Right cardiac atrium (tissue), 5 donors: ENCODE data around the gene UMOD. TPM values are rescaled to one million over a fixed set of nuclear protein-coding genes. Genes with fewer than 3 reads are reported as not detected.
"Not testable (repeated sequence)": the region's sequence is repeated elsewhere in the genome, so short reads cannot be mapped to it uniquely, and the experiment has no call there.

Source experiments
- ATAC-seq, 2 donors: fragments of 200-7000 bp; cut with Tn5 transposase; one replicate each; pipeline versions ENCODE4 v1.8.0 to v1.9.1; 2020; ENCODE audit warnings: moderate library complexity in 2 of 2, mild to moderate bottlenecking in 1 of 2
- DNase-seq, 3 donors: peaks; one replicate each; pipeline ENCODE4 v3.0.0-alpha.2; 2020
- H3K27ac ChIP-seq: one replicate; pipeline ENCODE4 v1.5.1; 2013; ENCODE audit warnings: mild to moderate bottlenecking, low read length, control low read depth, moderate library complexity
- H3K27me3 ChIP-seq: one replicate; pipeline ENCODE4 v1.6.1; 2013; ENCODE audit not compliant: control insufficient read depth, insufficient read depth
- H3K4me1 ChIP-seq: one replicate; pipeline ENCODE4 v1.6.1; 2013; ENCODE audit warnings: low read length; ENCODE audit not compliant: control insufficient read depth, insufficient read depth
- H3K4me3 ChIP-seq: one replicate; pipeline ENCODE4 v1.5.1; 2013; ENCODE audit warnings: low read length, control low read depth
- H3K9me3 ChIP-seq: one replicate; pipeline ENCODE4 v1.6.1; 2013; ENCODE audit warnings: low read length; ENCODE audit not compliant: control insufficient read depth
- WGBS: extraction: QIAGEN DNeasy Blood & Tissue Kit; methylation state at CpG from one replicate; pipeline ENCODE4 v1.1.7; 2013; 5-methylcytosine and 5-hydroxymethylcytosine counted together
- intact Hi-C, 4 donors: fragments of 100-400 bp; cut with DNase I; formaldehyde crosslinking; loops; one replicate each; pipeline versions ENCODE4 v1.11.0 to v1.14.0; 2022 to 2023
- polyA plus RNA-seq: library from polyadenylated mRNA; stranded (reverse); fragments of 200-250 nt; gene quantifications from one replicate; pipeline ENCODE4 v1.2.3, GENCODE V29; 2013
- total RNA-seq, 4 donors: library from RNA; stranded (reverse); fragmentation: NEBNext Ultra II Directional; extraction: Animal tissue kit (Norgen Biotek cat#: 25700); gene quantifications; one replicate each; pipeline ENCODE4 v1.2.1, GENCODE V29; 2021
- donor health status: healthy with polysubstance abuse.
- donor health status: DM: no; HTN: yes; CAD: no.
- donor health status: DM: no; HTN: no; CAD: no.
- donor health status: DM: no; HTN: yes; CAD: no; lungs with severe emphysema.
- donor health status: DM: yes; HTN: yes; CAD: no.

Gene UMOD
- total and polyA plus RNA-seq, 5 donors: not detected

DNA sequence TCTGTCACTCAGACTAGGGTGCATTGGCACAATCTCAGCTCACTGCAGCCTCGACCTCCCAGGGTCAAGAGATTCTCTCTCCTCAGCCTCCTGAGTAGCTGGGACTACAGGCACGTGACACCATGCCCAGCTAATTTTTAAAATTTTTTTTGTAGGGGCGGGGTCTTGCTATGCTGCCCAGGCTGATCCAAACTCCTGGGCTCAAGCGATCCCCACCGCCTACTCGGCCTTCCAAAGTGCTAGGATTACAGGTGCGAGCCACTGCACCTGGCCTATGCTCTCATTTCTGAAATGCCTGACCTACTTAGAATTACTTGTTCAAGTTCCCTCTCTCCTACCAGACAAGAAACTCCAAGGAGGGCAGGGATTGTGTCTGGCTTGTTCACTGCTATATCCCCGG lies 20.1 kb downstream of the UMOD start:
- ATAC-seq (no peak), DNase-seq (no peak)
- H3K9me3 ChIP-seq: no peaks in the 10 kb centered on the region
- intact Hi-C loops: no loop called here
- no peaks in the 10 kb centered on the region for H3K4me1 ChIP-seq
- 85% methylated on average over 8 of the region's 8 CpGs for WGBS
- no peaks in the 10 kb centered on the region for H3K27me3 ChIP-seq
- no peak overlapping the region for H3K27ac ChIP-seq
- H3K4me3 ChIP-seq: no peak overlapping the region

DNA sequence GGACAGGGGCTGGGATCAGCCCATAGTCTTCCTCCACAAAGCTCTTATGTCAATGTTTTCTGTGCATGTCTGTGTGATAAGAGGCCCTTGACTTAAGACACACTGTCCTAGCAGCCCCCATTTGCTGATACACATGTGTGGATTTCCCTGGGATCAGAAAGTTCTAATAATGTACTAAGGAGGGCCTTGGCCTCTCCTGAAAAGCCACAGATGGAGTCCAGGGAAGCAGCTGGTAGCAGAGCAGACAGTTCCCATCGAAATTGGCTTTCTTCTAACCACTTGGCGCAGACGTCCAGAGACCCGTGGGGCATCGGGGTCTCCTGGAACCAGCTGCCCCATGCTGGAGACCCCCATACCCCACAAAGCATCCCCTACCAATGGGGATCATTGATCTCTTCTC lies 20.9 kb downstream of the UMOD start:
- no peaks in the 10 kb centered on the region for H3K4me1 ChIP-seq
- no peak for ATAC-seq
- intact Hi-C loops: no loop called here

DNA sequence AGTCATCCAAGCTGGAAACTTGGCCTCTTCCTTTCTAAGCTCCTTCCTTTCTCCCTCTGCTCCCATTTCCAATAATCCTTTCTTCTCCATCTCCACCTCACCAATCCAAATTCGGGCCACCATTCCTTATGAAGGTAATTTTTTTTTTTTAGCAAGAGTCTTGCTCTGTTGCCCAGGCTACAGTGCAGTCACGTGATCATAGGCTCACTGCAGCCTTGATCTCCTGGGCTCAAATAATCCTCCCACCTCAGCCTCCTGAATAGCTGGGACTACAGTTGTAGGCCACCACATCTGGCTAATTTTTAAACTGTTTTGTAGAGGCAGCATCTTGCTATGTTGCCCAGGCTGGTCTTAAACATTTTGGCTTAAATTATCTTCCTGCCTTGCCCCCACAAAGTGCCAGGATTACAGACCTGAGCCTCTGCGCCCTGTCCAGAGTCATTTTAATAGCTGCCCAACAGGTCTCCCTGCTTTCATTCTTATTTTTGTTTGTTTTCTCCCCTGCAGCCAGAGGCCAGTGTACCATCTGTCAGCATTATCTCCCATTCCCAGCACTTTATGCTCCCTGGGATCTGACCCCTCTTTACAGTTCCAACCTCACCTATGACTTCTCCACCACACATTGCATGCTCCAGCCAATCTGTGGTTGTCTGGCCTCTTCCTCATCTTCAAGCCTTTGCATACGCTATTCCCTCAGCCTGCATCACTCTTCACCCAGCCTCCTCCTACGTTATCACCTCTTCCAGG lies 22.9 kb downstream of the UMOD start:
- WGBS: 69% methylated on average over 5 of the region's 5 CpGs
- H3K4me3 ChIP-seq: no peak overlapping the region
- no peak overlapping the region for H3K27ac ChIP-seq
- no peaks in the 10 kb centered on the region for H3K4me1 ChIP-seq
- ATAC-seq: no peak
- intact Hi-C loops: no loop called here
- H3K27me3 ChIP-seq: no peaks in the 10 kb centered on the region
- H3K9me3 ChIP-seq: no peaks in the 10 kb centered on the region
- DNase-seq: no peak

More for the DNA sequence above, 20.9 kb downstream of the UMOD start:
- no peak overlapping the region for H3K27ac ChIP-seq
- no peak for DNase-seq
- no peaks in the 10 kb centered on the region for H3K27me3 ChIP-seq
- no peaks in the 10 kb centered on the region for H3K9me3 ChIP-seq
- WGBS: 77% methylated on average over 5 of the region's 5 CpGs
- H3K4me3 ChIP-seq: no peak overlapping the region

DNA sequence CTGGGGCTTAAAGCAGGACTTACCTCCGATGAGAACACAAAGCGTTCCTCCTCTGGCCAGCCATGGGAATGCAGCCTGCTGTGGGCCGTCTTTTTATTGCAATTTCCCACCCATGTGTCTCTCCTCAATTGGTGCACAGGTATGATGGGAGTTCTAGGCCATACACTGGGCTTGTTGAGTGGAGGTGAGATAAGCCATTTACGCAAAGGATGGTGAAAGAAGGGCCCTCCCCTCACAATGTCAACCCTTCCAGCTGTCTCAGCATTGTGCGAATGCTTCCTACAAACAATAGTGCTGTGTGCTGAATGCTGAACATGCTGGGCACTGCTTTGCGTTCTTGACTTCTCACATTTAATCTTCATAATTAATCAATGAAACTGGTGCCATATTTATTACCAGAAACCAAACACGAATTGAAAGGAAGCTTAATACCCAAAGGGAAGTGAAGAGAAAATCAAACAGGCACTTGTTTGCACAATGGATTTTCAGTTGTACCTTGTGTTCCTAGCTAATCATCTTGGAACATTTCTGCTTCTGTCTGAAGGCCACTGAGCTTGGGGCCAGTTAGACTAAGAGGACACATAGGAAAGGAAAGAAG lies 25.0 kb downstream of the UMOD start, which contains the start of gene GP2:
Gene GP2, minus strand, starts transcription at position 70 of the 598 bp plus-strand sequence. CDS start 1,082 bp downstream, outside the sequence.
- no peak for ATAC-seq
- Histone ChIP-seq H3K4me1 (no peaks in the 10 kb centered on the region), H3K27ac (no peak within 1 kb of the TSS), H3K4me3 (no peak within 1 kb of the TSS), H3K9me3 (no peaks in the 10 kb centered on the region), H3K27me3 (no peaks in the 10 kb centered on the region)
- 72% methylated on average over 7 of the region's 7 CpGs for WGBS
- no peak for DNase-seq
- intact Hi-C loops: no loop called here

DNA sequence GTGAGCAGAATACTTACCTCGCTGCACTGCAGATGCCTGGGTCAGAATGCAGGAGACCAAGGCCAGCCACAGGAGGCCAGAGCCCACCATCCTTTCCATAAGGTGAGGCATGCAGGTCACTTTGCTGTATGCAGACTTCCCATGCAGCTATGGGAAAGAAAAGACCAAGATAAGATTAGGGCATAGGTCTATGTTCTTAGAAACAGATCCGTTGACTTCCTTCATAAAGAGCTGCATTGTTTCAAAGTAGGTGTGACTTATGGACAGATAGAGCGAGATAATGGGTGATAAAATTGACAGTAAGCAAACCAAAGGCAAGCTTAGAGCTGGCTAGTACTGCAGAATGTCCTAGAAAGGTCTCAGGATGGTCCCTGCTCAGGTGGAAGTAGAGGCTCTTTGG lies 26.2 kb downstream of the UMOD start:
- Histone ChIP-seq H3K27ac (no peak overlapping the region), H3K9me3 (no peaks in the 10 kb centered on the region), H3K4me3 (no peak overlapping the region), H3K4me1 (no peaks in the 10 kb centered on the region), H3K27me3 (no peaks in the 10 kb centered on the region)
- no peak for ATAC-seq
- WGBS: 49% methylated on average over 3 of the region's 3 CpGs
- intact Hi-C loops: no loop called here
- no peak for DNase-seq

DNA sequence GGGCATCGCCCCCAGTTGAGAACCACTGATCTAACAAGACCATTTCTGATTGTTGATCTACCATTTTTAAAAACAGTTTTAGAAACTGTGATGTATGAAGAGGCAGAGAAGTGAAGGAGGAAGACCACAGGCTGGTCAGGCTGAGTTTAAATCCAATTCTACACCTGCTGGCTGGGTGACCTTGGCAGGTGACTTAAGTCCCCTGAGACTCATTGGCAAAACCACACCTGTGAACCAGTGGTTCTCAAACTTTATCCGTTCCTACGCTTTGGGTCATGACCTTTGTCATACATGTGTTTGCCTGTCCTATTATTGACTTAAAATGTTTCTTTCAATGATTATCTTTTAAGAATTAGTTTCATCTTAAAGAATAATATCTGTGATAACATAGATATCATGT lies 27.5 kb downstream of the UMOD start:
- Histone ChIP-seq H3K27ac (no peak overlapping the region), H3K9me3 (no peaks in the 10 kb centered on the region), H3K4me1 (no peaks in the 10 kb centered on the region), H3K27me3 (no peaks in the 10 kb centered on the region), H3K4me3 (no peak overlapping the region)
- ATAC-seq (no peak), DNase-seq (no peak)
- WGBS: 69% methylated on average over 3 of the region's 3 CpGs
- intact Hi-C loops: no loop called here

DNA sequence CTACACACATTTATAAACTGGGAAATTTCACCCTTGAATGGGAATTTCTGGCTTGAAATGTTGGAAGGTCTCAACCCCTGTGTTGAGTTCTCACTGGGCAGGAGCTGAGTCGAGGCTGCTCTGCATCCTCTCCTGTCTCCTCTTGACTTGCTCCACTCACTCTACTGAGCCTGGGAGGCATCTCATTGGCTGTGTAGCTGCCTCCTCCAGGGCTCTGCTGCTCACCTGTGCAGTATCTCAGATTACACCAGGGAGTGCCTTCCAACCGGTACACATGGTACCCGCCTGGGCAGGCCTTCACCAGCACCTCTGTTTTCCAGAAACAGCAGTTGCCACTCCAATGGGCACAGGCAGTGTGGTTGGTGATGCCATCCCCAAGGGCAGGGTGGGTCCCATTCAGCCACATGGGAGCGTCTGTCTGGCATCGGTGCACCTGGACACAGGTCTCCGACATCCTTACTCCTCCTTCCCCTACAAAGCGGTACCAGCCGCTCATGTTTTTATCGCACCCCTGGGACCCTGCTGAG lies 28.9 kb downstream of the UMOD start:
- Histone ChIP-seq H3K4me1 (no peaks in the 10 kb centered on the region), H3K27me3 (no peaks in the 10 kb centered on the region), H3K27ac (no peak overlapping the region), H3K4me3 (no peak overlapping the region), H3K9me3 (no peaks in the 10 kb centered on the region)
- ATAC-seq: no peak
- intact Hi-C loops: no loop called here
- 72% methylated on average over 9 of the region's 9 CpGs for WGBS
- DNase-seq: no peak

DNA sequence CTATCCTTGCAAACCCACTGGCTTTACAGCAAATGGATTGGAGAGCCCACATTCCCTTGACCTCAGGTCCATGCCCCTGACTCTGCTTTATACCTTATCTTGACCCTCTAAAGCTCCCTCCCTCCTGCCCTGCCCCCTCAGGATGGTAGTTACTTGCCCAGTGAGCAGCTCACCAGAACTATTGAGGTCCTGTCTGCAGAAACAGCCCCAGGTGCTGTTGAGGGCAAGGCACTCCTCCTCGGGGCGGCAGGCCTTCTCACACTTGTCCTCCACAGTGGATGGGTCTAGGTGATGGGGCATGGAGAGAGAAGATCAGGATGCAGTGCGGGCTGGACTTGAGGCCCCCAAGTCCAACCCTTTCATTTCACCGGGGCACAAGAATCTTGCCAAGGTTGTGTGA lies 29.8 kb downstream of the UMOD start:
- WGBS: 84% methylated on average over 4 of the region's 4 CpGs

DNA sequence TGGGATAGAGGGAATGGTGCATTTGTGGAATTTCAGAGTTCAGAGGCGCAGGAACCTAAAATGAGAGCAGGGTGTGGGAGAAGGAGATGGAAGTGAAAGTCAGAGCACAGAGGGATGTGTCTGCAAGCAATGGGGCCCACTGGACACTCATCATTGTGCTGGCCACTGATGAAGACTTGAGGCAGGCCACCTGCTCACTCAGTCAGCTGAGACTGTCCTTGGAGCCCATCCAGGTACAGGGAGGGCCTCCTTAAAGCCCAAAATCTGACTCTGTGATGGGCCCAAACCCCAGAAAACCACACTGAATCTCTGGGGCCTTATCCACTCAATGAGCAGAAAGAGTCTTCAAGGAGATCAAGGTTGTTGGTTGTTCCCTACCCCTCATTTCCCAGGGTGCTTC lies 30.8 kb downstream of the UMOD start:
- no peak for ATAC-seq
- Histone ChIP-seq H3K4me1 (no peaks in the 10 kb centered on the region), H3K4me3 (no peak overlapping the region), H3K27ac (no peak overlapping the region), H3K27me3 (no peaks in the 10 kb centered on the region), H3K9me3 (no peaks in the 10 kb centered on the region)
- whole genome bisulfite sequencing: 81% methylated on average over 1 of the region's 1 CpG
- intact Hi-C loops: no loop called here
- DNase-seq: no peak

More for the DNA sequence above, 29.8 kb downstream of the UMOD start:
- Histone ChIP-seq H3K4me1 (no peaks in the 10 kb centered on the region), H3K4me3 (no peak overlapping the region), H3K27ac (no peak overlapping the region), H3K27me3 (no peaks in the 10 kb centered on the region), H3K9me3 (no peaks in the 10 kb centered on the region)
- ATAC-seq: no peak
- no peak for DNase-seq
- intact Hi-C loops: no loop called here

DNA sequence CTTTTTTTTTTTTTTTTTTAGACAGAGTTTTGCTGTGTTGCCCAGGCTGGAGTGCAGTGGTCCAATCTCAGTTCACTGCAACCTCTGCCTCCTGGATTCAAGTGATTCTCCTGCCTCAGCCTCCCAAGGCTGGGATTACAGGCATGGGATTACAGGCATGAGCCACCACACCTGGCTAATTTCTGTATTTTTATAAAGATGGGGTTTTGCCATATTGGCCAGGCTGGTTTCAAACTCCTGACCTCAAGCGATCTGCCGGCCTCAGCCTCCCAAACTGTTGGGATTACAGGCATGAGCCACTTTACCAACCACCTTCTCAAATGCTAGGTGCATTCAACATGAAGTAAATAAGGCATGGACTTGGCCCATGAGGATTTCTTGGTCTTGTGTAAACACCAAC lies 31.5 kb downstream of the UMOD start:
- H3K27me3 ChIP-seq, H3K27ac ChIP-seq, H3K4me3 ChIP-seq, H3K9me3 ChIP-seq, DNase-seq, intact Hi-C loops, H3K4me1 ChIP-seq, ATAC-seq: not testable (repeated sequence)
- WGBS: 95% methylated on average over 2 of the region's 2 CpGs

DNA sequence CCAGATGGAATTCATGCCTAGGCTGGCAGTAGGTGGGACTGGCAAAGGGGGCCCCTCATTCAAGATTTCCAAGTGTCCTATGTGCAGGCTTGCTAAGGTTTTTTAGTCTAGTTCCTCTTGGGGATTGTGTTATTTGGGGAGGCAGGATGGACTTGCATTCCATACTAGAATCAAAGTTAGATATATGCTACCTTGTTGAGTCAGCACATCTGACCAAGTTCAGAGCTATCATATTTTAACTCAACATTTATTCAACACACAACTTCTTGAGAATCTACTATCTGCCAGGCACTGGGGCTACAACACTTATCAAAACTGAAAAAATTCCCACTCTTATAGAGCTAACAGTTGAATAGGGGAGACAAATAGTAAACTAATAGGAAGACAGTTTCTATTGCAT lies 31.9 kb downstream of the UMOD start:
- no peaks in the 10 kb centered on the region for H3K4me1 ChIP-seq
- no peak overlapping the region for H3K4me3 ChIP-seq
- H3K27ac ChIP-seq: no peak overlapping the region
- intact Hi-C loops: no loop called here
- no peak for DNase-seq
- no peaks in the 10 kb centered on the region for H3K27me3 ChIP-seq
- no peak for ATAC-seq
- no peaks in the 10 kb centered on the region for H3K9me3 ChIP-seq
